Measurements from ENCODE around the gene SCAI. TPM values are rescaled to one million over a fixed set of nuclear protein-coding genes. Genes with fewer than 3 reads are reported as not detected.
"Not testable (repeated sequence)": the region's sequence is repeated elsewhere in the genome, so short reads cannot be mapped to it uniquely, and the experiment has no call there.

Gene SCAI
- polyA plus RNA-seq, 3 donors from 2014 or later: 0.46 to 4.2 (median 1.4) TPM

- H3K4me1 Mint-ChIP-seq; DNase-seq; H3K27me3 Mint-ChIP-seq (ENCODE audit: low read depth in 3 of 3); H3K4me3 Mint-ChIP-seq; H3K27ac Mint-ChIP-seq: not testable (repeated sequence)
- Mint-ChIP-seq H3K36me3 (peaks cover 13 to 26% (median 20%) of the 10 kb centered on the region in 3 donors), H3K9me3 (peaks cover 0 to 15% (median 5%) of the 10 kb centered on the region in 6 donors)
Measured at GRCh38 chr9:125080797-125081196, 62.5 kb downstream of the SCAI start.

GRCh38 chr9:125079931-125080330 is 63.4 kb downstream of the SCAI start:
- Mint-ChIP-seq H3K36me3 (peaks cover 13 to 26% (median 20%) of the 10 kb centered on the region in 3 donors), H3K27me3 (ENCODE audit: low read depth in 3 of 3) (no peaks in the 10 kb centered on the region)

GRCh38 chr9:125075997-125076396 is 67.3 kb downstream of the SCAI start:
- no peaks in the 10 kb centered on the region for H3K4me1 Mint-ChIP-seq
- no peak overlapping the region for H3K4me3 Mint-ChIP-seq
- no peak for DNase-seq
- H3K27me3 Mint-ChIP-seq (ENCODE audit: low read depth in 3 of 3): no peaks in the 10 kb centered on the region
- peaks cover 2 to 11% (median 5%) of the 10 kb centered on the region in 3 donors for H3K36me3 Mint-ChIP-seq
- H3K9me3 Mint-ChIP-seq: peaks cover 0 to 4% (median 2%) of the 10 kb centered on the region in 6 donors
- no peak overlapping the region for H3K27ac Mint-ChIP-seq

More at GRCh38 chr9:125079931-125080330, 63.4 kb downstream of the SCAI start:
- Mint-ChIP-seq H3K9me3 (peaks cover 0 to 15% (median 5%) of the 10 kb centered on the region in 6 donors), H3K27ac (no peak overlapping the region), H3K4me3 (no peak overlapping the region), H3K4me1 (no peaks in the 10 kb centered on the region)
- DNase-seq: no peak

GRCh38 chr9:125074976-125075375 is 68.4 kb downstream of the SCAI start:
- H3K27ac Mint-ChIP-seq: no peak overlapping the region
- H3K36me3 Mint-ChIP-seq: peaks cover 0 to 3% (median 0%) of the 10 kb centered on the region in 3 donors
- no peaks in the 10 kb centered on the region for H3K9me3 Mint-ChIP-seq
- no peaks in the 10 kb centered on the region for H3K27me3 Mint-ChIP-seq (ENCODE audit: low read depth in 3 of 3)
- H3K4me1 Mint-ChIP-seq: no peaks in the 10 kb centered on the region
- H3K4me3 Mint-ChIP-seq: no peak overlapping the region
- DNase-seq: no peak

GRCh38 chr9:125066839-125067619 is 76.3 kb downstream of the SCAI start:
- no peaks in the 10 kb centered on the region for H3K9me3 Mint-ChIP-seq
- DNase-seq: no peak
- no peaks in the 10 kb centered on the region for H3K36me3 Mint-ChIP-seq
- no peaks in the 10 kb centered on the region for H3K27me3 Mint-ChIP-seq (ENCODE audit: low read depth in 3 of 3)
- H3K27ac Mint-ChIP-seq: peak overlapping the region in 3 of 6 donors; percentile 4 to 62 (median 14)
- H3K4me3 Mint-ChIP-seq: no peak overlapping the region
- H3K4me1 Mint-ChIP-seq: no peaks in the 10 kb centered on the region

GRCh38 chr9:125061391-125061790 is 81.9 kb downstream of the SCAI start:
- Mint-ChIP-seq H3K9me3 (no peaks in the 10 kb centered on the region), H3K36me3 (peaks cover 0 to 16% (median 4%) of the 10 kb centered on the region in 3 donors), H3K27me3 (ENCODE audit: low read depth in 3 of 3) (no peaks in the 10 kb centered on the region), H3K4me3 (no peak overlapping the region), H3K4me1 (no peaks in the 10 kb centered on the region), H3K27ac (no peak overlapping the region)
- no peak for DNase-seq

GRCh38 chr9:125049212-125050049 is 93.9 kb downstream of the SCAI start:
- Mint-ChIP-seq H3K9me3 (no peaks in the 10 kb centered on the region), H3K4me1 (no peaks in the 10 kb centered on the region), H3K36me3 (peaks cover 0 to 12% (median 5%) of the 10 kb centered on the region in 3 donors), H3K27ac (no peak overlapping the region), H3K27me3 (ENCODE audit: low read depth in 3 of 3) (no peaks in the 10 kb centered on the region), H3K4me3 (no peak overlapping the region)
- DNase-seq: no peak

- no peak for DNase-seq
- H3K36me3 Mint-ChIP-seq: peaks cover 0 to 5% (median 3%) of the 10 kb centered on the region in 3 donors
- no peak overlapping the region for H3K4me3 Mint-ChIP-seq
- H3K9me3 Mint-ChIP-seq: no peaks in the 10 kb centered on the region
- peaks cover 0 to 2% (median 2%) of the 10 kb centered on the region in 3 donors for H3K27me3 Mint-ChIP-seq (ENCODE audit: low read depth in 3 of 3)
- H3K27ac Mint-ChIP-seq: peak overlapping the region in 1 of 6 donors; percentile 12
- H3K4me1 Mint-ChIP-seq: no peaks in the 10 kb centered on the region
Measured at GRCh38 chr9:125043631-125044030, 99.7 kb downstream of the SCAI start.

GRCh38 chr9:125043148-125043547 is 100.2 kb downstream of the SCAI start:
- no peak overlapping the region for H3K4me3 Mint-ChIP-seq
- H3K4me1 Mint-ChIP-seq: no peaks in the 10 kb centered on the region

GRCh38 chr9:125038166-125038565 is 105.2 kb downstream of the SCAI start:
- no peaks in the 10 kb centered on the region for H3K4me1 Mint-ChIP-seq
- H3K27me3 Mint-ChIP-seq (ENCODE audit: low read depth in 3 of 3): peaks cover 0 to 2% (median 2%) of the 10 kb centered on the region in 3 donors
- H3K27ac Mint-ChIP-seq: no peak overlapping the region
- H3K4me3 Mint-ChIP-seq: no peak overlapping the region
- no peak for DNase-seq
- H3K36me3 Mint-ChIP-seq: peaks cover 0 to 3% (median 0%) of the 10 kb centered on the region in 3 donors
- H3K9me3 Mint-ChIP-seq: no peaks in the 10 kb centered on the region

More at GRCh38 chr9:125043148-125043547, 100.2 kb downstream of the SCAI start:
- peak overlapping the region in 1 of 6 donors; percentile 12 for H3K27ac Mint-ChIP-seq
- peaks cover 3 to 5% (median 3%) of the 10 kb centered on the region in 3 donors for H3K36me3 Mint-ChIP-seq
- peaks cover 0 to 2% (median 2%) of the 10 kb centered on the region in 3 donors for H3K27me3 Mint-ChIP-seq (ENCODE audit: low read depth in 3 of 3)
- no peak for DNase-seq
- no peaks in the 10 kb centered on the region for H3K9me3 Mint-ChIP-seq

- Mint-ChIP-seq H3K27ac (no peak overlapping the region), H3K36me3 (peaks cover 12 to 16% (median 14%) of the 10 kb centered on the region in 3 donors), H3K4me1 (no peaks in the 10 kb centered on the region), H3K9me3 (no peaks in the 10 kb centered on the region), H3K27me3 (ENCODE audit: low read depth in 3 of 3) (no peaks in the 10 kb centered on the region), H3K4me3 (no peak overlapping the region)
- DNase-seq: no peak
Measured at GRCh38 chr9:125028041-125028440, 115.3 kb downstream of the SCAI start.

GRCh38 chr9:125024917-125025316 is 118.4 kb downstream of the SCAI start:
- Mint-ChIP-seq H3K36me3 (peaks cover 18 to 24% (median 21%) of the 10 kb centered on the region in 3 donors), H3K4me3 (no peak overlapping the region), H3K27me3 (ENCODE audit: low read depth in 3 of 3) (no peaks in the 10 kb centered on the region), H3K27ac (no peak overlapping the region), H3K4me1 (no peaks in the 10 kb centered on the region), H3K9me3 (no peaks in the 10 kb centered on the region)
- DNase-seq: no peak

- Mint-ChIP-seq H3K4me1 (no peaks in the 10 kb centered on the region), H3K9me3 (no peaks in the 10 kb centered on the region), H3K27me3 (ENCODE audit: low read depth in 3 of 3) (peaks cover 0 to 1% (median 0%) of the 10 kb centered on the region in 3 donors), H3K36me3 (peaks cover 25 to 31% (median 26%) of the 10 kb centered on the region in 3 donors), H3K4me3 (no peak overlapping the region), H3K27ac (peak overlapping the region in 1 of 6 donors; percentile 48)
- DNase-seq: no peak
Measured at GRCh38 chr9:125021069-125021468, 122.3 kb downstream of the SCAI start.

- not testable (repeated sequence) for H3K27ac Mint-ChIP-seq; H3K9me3 Mint-ChIP-seq; DNase-seq; H3K4me3 Mint-ChIP-seq; H3K4me1 Mint-ChIP-seq; H3K27me3 Mint-ChIP-seq (ENCODE audit: low read depth in 3 of 3)
- H3K36me3 Mint-ChIP-seq: peaks cover 5 to 13% (median 7%) of the 10 kb centered on the region in 3 donors
Measured at GRCh38 chr9:125015655-125016054, 127.7 kb downstream of the SCAI start.

Data from immature natural killer cell (primary cell).